CD4-positive, alpha-beta T cell treated with Interleukin-15 for 4 hours (primary cell): ENCODE data around the gene ALK.

Experiments used
- DNase-seq: peaks from one replicate; pipeline ENCODE4 v3.0.0-alpha.2; 2020; ENCODE audit warnings: low spot score

ALK gene

GRCh38 chr2:29446847-29447246 lies 474.5 kb downstream of the ALK start:
- DNase-seq, result no peak

GRCh38 chr2:29444150-29444549 lies 477.2 kb downstream of the ALK start:
- DNase-seq, result no peak

GRCh38 chr2:29443627-29444026 lies 477.8 kb downstream of the ALK start:
- no peak for DNase-seq

GRCh38 chr2:29443151-29443550 lies 478.2 kb downstream of the ALK start:
- no peak for DNase-seq

- DNase-seq, result no peak
Observed at GRCh38 chr2:29440921-29441623, 480.3 kb downstream of the ALK start.

- DNase-seq, result no peak
Observed at GRCh38 chr2:29433920-29434319, 487.5 kb downstream of the ALK start.

GRCh38 chr2:29433128-29433527 lies 488.3 kb downstream of the ALK start:
- no peak for DNase-seq

GRCh38 chr2:29431485-29431884 lies 489.9 kb downstream of the ALK start:
- DNase-seq, result no peak

GRCh38 chr2:29430382-29431112 lies 490.8 kb downstream of the ALK start:
- DNase-seq, result no peak

GRCh38 chr2:29426354-29426753 lies 495.0 kb downstream of the ALK start:
- no peak for DNase-seq

GRCh38 chr2:29425866-29426265 lies 495.5 kb downstream of the ALK start:
- DNase-seq, result no peak

- DNase-seq, result no peak
Observed at GRCh38 chr2:29423061-29423666, 498.2 kb downstream of the ALK start.

GRCh38 chr2:29420999-29421782 lies 500.2 kb downstream of the ALK start:
- DNase-seq, result no peak

- DNase-seq, result no peak
Observed at GRCh38 chr2:29420464-29420863, 500.9 kb downstream of the ALK start.

- DNase-seq, result no peak
Observed at GRCh38 chr2:29417630-29418029, 503.8 kb downstream of the ALK start.

GRCh38 chr2:29412197-29412925 lies 509.0 kb downstream of the ALK start:
- DNase-seq, result no peak

GRCh38 chr2:29405707-29406106 lies 515.7 kb downstream of the ALK start:
- no peak for DNase-seq

- DNase-seq, result no peak
Observed at GRCh38 chr2:29405266-29405665, 516.1 kb downstream of the ALK start.

- DNase-seq, result no peak
Observed at GRCh38 chr2:29401994-29402393, 519.4 kb downstream of the ALK start.

GRCh38 chr2:29400930-29401653 lies 520.3 kb downstream of the ALK start:
- no peak for DNase-seq
